Thoracic aorta (tissue), 2 donors: ENCODE data around the gene CD6. TPM values are rescaled to one million over a fixed set of nuclear protein-coding genes. Genes with fewer than 3 reads are reported as not detected.

ENCODE experiments used
- ATAC-seq: fragments of 150-250 bp; one replicate; pipeline ENCODE4 v1.8.0; 2017; ENCODE audit warnings: low read depth; ENCODE audit not compliant: insufficient number of reproducible peaks, low FRiP score
- DNase-seq: peaks from one replicate; pipeline ENCODE4 v3.0.0-alpha.2; 2020; ENCODE audit warnings: low spot score
- H3K27ac ChIP-seq, 2 donors: fragments of 200-600 bp; sonication (generic); 1 replicate in 1 of 2; 2 replicates in 1 of 2; pipeline ENCODE4 v1.5.1; 2016; ENCODE audit warnings: mild to moderate bottlenecking in 2 of 2, moderate library complexity in 2 of 2
- H3K27me3 ChIP-seq: fragments of 200-600 bp; sonication (generic); replicated peaks from 2 replicates; pipeline ENCODE4 v1.6.0; 2016; ENCODE audit warnings: mild to moderate bottlenecking; ENCODE audit not compliant: insufficient read depth
- H3K36me3 ChIP-seq: fragments of 200-600 bp; sonication (generic); one replicate; pipeline ENCODE4 v1.5.1; 2016
- H3K4me1 ChIP-seq, 2 donors: fragments of 200-600 bp; sonication (generic); 1 replicate in 1 of 2; 2 replicates in 1 of 2; pipeline versions ENCODE4 v1.5.1 to v1.6.0; 2016; ENCODE audit warnings: low read depth in 2 of 2, mild to moderate bottlenecking in 1 of 2; ENCODE audit not compliant: control insufficient read depth in 1 of 2
- H3K4me3 ChIP-seq: fragments of 200-600 bp; sonication (generic); 2 replicates; pipeline ENCODE4 v1.5.1; 2016; ENCODE audit warnings: mild to moderate bottlenecking
- H3K9me3 ChIP-seq: fragments of 200-600 bp; sonication (generic); 2 replicates; pipeline ENCODE4 v1.5.1; 2016
- CTCF ChIP-seq: fragments of 200-600 bp; sonication (generic); IDR thresholded peaks from one replicate; pipeline ENCODE4 v1.5.1; 2019; ENCODE audit warnings: antibody characterized with exemption
- total RNA-seq, 2 donors: library from RNA; depleted of rRNA; stranded (reverse); fragments of >200 nt; gene quantifications; one replicate each; pipeline versions ENCODE4 v1.1.0 to v1.2.3, GENCODE V29; 2016

Gene CD6
- total RNA-seq, 2 donors from 2014 or later, result 2.2 to 3.3 TPM

- ATAC-seq (no peak), DNase-seq (no peak)
- Histone ChIP-seq H3K9me3 (no peaks in the 10 kb centered on the region), H3K27me3 (no peaks in the 10 kb centered on the region), H3K4me3 (no peak overlapping the region), H3K4me1 (peaks cover 0 to 1% of the 10 kb centered on the region in 2 donors), H3K27ac (no peak overlapping the region), H3K36me3 (no peaks in the 10 kb centered on the region)
- TF ChIP-seq CTCF, result no peak
These were observed 95.2 kb downstream of the CD6 start for GRCh38 chr11:61066645-61067044.

GRCh38 chr11:61067782-61068446 lies 96.4 kb downstream of the CD6 start:
- TF ChIP-seq CTCF, result no peak
- Histone ChIP-seq H3K36me3 (no peaks in the 10 kb centered on the region), H3K4me1 (peaks cover 0 to 4% of the 10 kb centered on the region in 2 donors), H3K27ac (no peak overlapping the region), H3K4me3 (no peak overlapping the region), H3K9me3 (no peaks in the 10 kb centered on the region), H3K27me3 (no peaks in the 10 kb centered on the region)
- ATAC-seq (no peak), DNase-seq (no peak)

- H3K4me3 ChIP-seq, result no peak overlapping the region
- no peak overlapping the region for H3K27ac ChIP-seq
- no peaks in the 10 kb centered on the region for H3K9me3 ChIP-seq
- no peak for TF ChIP-seq CTCF
- no peak for DNase-seq
- no peaks in the 10 kb centered on the region for H3K27me3 ChIP-seq
- ATAC-seq, result no peak
- peaks cover 0 to 4% of the 10 kb centered on the region in 2 donors for H3K4me1 ChIP-seq
- H3K36me3 ChIP-seq, result no peaks in the 10 kb centered on the region
These were observed 97.1 kb downstream of the CD6 start for GRCh38 chr11:61068581-61068980.

GRCh38 chr11:61069427-61069826 lies 97.9 kb downstream of the CD6 start:
- peaks cover 0 to 4% of the 10 kb centered on the region in 2 donors for H3K4me1 ChIP-seq
- no peaks in the 10 kb centered on the region for H3K36me3 ChIP-seq
- H3K27ac ChIP-seq, result no peak overlapping the region
- H3K27me3 ChIP-seq, result no peaks in the 10 kb centered on the region
- DNase-seq, result no peak
- H3K4me3 ChIP-seq, result no peak overlapping the region
- no peak for TF ChIP-seq CTCF
- H3K9me3 ChIP-seq, result no peaks in the 10 kb centered on the region
- no peak for ATAC-seq

Other genes starting within 250 kb of the CD6 start
- gene MS4A18, start 247.0 kb upstream of the CD6 start, total RNA-seq, result not detected
- not detected for gene MS4A15, start 214.8 kb upstream of the CD6 start, total RNA-seq
- gene MS4A10, start 186.3 kb upstream of the CD6 start, total RNA-seq, result not detected
- 10 to 100 TPM; 13.5 to 23.8 TPM for gene CCDC86, start 129.6 kb upstream of the CD6 start, total RNA-seq
- under 1 TPM; 0.21 to 0.68 TPM for gene PTGDR2, start 115.7 kb upstream of the CD6 start, total RNA-seq
- not detected for gene ZP1, start 104.1 kb upstream of the CD6 start, total RNA-seq
- 10 to 100 TPM; 42.0 to 52.2 TPM for gene PRPF19, start 65.1 kb upstream of the CD6 start, total RNA-seq
- gene TMEM109, start 57.5 kb upstream of the CD6 start, total RNA-seq, result 100 to 1,000 TPM; 158 to 213 TPM
- gene TMEM132A, start 47.2 kb upstream of the CD6 start, total RNA-seq, result 1 to 10 TPM; 7.7 to 8.4 TPM
- 10 to 100 TPM; 27.7 to 29.5 TPM for gene SLC15A3, start 19.5 kb upstream of the CD6 start, total RNA-seq
- gene CD5, start 130.8 kb downstream of the CD6 start, total RNA-seq, result 1 to 10 TPM in 1 of 2 donors, not detected in 1; 1.6 TPM
- gene VPS37C, start 189.7 kb downstream of the CD6 start, total RNA-seq, result 10 to 100 TPM; 23.0 to 32.7 TPM
- gene PGA3, start 231.8 kb downstream of the CD6 start, total RNA-seq, result 1 to 10 TPM; 1.8 to 4.3 TPM